Pons (tissue), 1 donor: Measurements from ENCODE around the gene ADGRL3.

Experiments
- DNase-seq: peaks from one replicate; pipeline ENCODE4 v3.0.0-alpha.2; 2016; ENCODE audit warnings: low spot score

Gene ADGRL3

GRCh38 chr4:62115216-62115615, 915.1 kb downstream of the ADGRL3 start:
- no peak for DNase-seq

- no peak for DNase-seq
Measured at GRCh38 chr4:62117886-62118285, 917.8 kb downstream of the ADGRL3 start.

- DNase-seq, result no peak
Measured at GRCh38 chr4:62118558-62118957, 918.4 kb downstream of the ADGRL3 start.

GRCh38 chr4:62119195-62119594, 919.1 kb downstream of the ADGRL3 start:
- DNase-seq, result no peak

GRCh38 chr4:62126064-62126732, 926.1 kb downstream of the ADGRL3 start:
- DNase-seq, result no peak
